Stomach (tissue), 4 donors: ENCODE results near the gene ITPA.

ENCODE experiments used
- CTCF ChIP-seq, 7 experiments: fragments of 450-650 bp in 4 of 7; fragments of 200-600 bp in 3 of 7; sonication (generic) in 3 of 7; IDR thresholded peaks; one replicate each; pipeline ENCODE4 v1.5.1; 2016 to 2019; ENCODE audit warnings: antibody characterized with exemption in 7 of 7, control low read depth in 2 of 7, mild to moderate bottlenecking in 1 of 7
- EP300 ChIP-seq: sonication (generic); formaldehyde crosslinking; IDR thresholded peaks from one replicate; pipeline ENCODE4 v1.6.1; 2017; ENCODE audit warnings: antibody characterized with exemption
- POLR2A ChIP-seq, 4 donors: fragments of 450-650 bp; IDR thresholded peaks; one replicate each; pipeline ENCODE4 v1.6.1; 2016; ENCODE audit warnings: antibody characterized with exemption in 4 of 4, control low read depth in 2 of 4, mild to moderate bottlenecking in 1 of 4, moderate library complexity in 1 of 4

GRCh38 chr20:3228750-3229032 lies 19.4 kb downstream of the ITPA start:
- TF ChIP-seq CTCF (IDR thresholded peaks at IDR 0.05) (no peak), POLR2A (IDR thresholded peaks at IDR 0.05) (no peak), EP300 (no peak)
